ENCODE data around the gene PRKN. TPM values are rescaled to one million over a fixed set of nuclear protein-coding genes. Genes with fewer than 3 reads are reported as not detected.

The PRKN gene
- total RNA-seq, 1 donor from 2014 or later: 5.7 TPM

GRCh38 chr6:162722633-162723032 lies 4.9 kb downstream of the PRKN start:
- H3K4me1 Mint-ChIP-seq (ENCODE audit: low read depth): peaks cover 15% of the 10 kb centered on the region
- TF ChIP-seq CTCF (IDR thresholded peaks at IDR 0.05): no peak
- no peak overlapping the region for H3K4me3 Mint-ChIP-seq (ENCODE audit: unreplicated experiment)
- H3K36me3 Mint-ChIP-seq (ENCODE audit: low read depth): no peaks in the 10 kb centered on the region
- H3K27ac Mint-ChIP-seq (ENCODE audit: unreplicated experiment): no peak overlapping the region
- DNase-seq (ENCODE audit: low spot score): no peak
- no peaks in the 10 kb centered on the region for H3K27me3 Mint-ChIP-seq (ENCODE audit: low read depth)
- H3K9me3 Mint-ChIP-seq (ENCODE audit: low read depth): no peaks in the 10 kb centered on the region

GRCh38 chr6:162722226-162722625 lies 5.3 kb downstream of the PRKN start:
- H3K27ac Mint-ChIP-seq (ENCODE audit: unreplicated experiment): no peak overlapping the region
- no peak for DNase-seq (ENCODE audit: low spot score)
- no peaks in the 10 kb centered on the region for H3K36me3 Mint-ChIP-seq (ENCODE audit: low read depth)
- H3K4me3 Mint-ChIP-seq (ENCODE audit: unreplicated experiment): no peak overlapping the region
- no peaks in the 10 kb centered on the region for H3K27me3 Mint-ChIP-seq (ENCODE audit: low read depth)
- H3K9me3 Mint-ChIP-seq (ENCODE audit: low read depth): no peaks in the 10 kb centered on the region
- no peak for TF ChIP-seq CTCF (IDR thresholded peaks at IDR 0.05)
- peaks cover 15% of the 10 kb centered on the region for H3K4me1 Mint-ChIP-seq (ENCODE audit: low read depth)

- no peak for TF ChIP-seq CTCF (IDR thresholded peaks at IDR 0.05)
- no peak overlapping the region for H3K4me3 Mint-ChIP-seq (ENCODE audit: unreplicated experiment)
- peaks cover 2% of the 10 kb centered on the region for H3K36me3 Mint-ChIP-seq (ENCODE audit: low read depth)
- DNase-seq (ENCODE audit: low spot score): no peak
- peaks cover 8% of the 10 kb centered on the region for H3K4me1 Mint-ChIP-seq (ENCODE audit: low read depth)
- peaks cover 3% of the 10 kb centered on the region for H3K9me3 Mint-ChIP-seq (ENCODE audit: low read depth)
- no peaks in the 10 kb centered on the region for H3K27me3 Mint-ChIP-seq (ENCODE audit: low read depth)
- H3K27ac Mint-ChIP-seq (ENCODE audit: unreplicated experiment): no peak overlapping the region
Measured at GRCh38 chr6:162721404-162721687, 6.2 kb downstream of the PRKN start.

GRCh38 chr6:162719528-162719927 lies 8.0 kb downstream of the PRKN start:
- Mint-ChIP-seq H3K9me3 (ENCODE audit: low read depth) (peaks cover 3% of the 10 kb centered on the region), H3K4me1 (ENCODE audit: low read depth) (peaks cover 6% of the 10 kb centered on the region), H3K4me3 (ENCODE audit: unreplicated experiment) (no peak overlapping the region), H3K27ac (ENCODE audit: unreplicated experiment) (no peak overlapping the region), H3K36me3 (ENCODE audit: low read depth) (peaks cover 2% of the 10 kb centered on the region), H3K27me3 (ENCODE audit: low read depth) (no peaks in the 10 kb centered on the region)
- DNase-seq (ENCODE audit: low spot score): no peak
- no peak for TF ChIP-seq CTCF (IDR thresholded peaks at IDR 0.05)

- DNase-seq (ENCODE audit: low spot score): no peak
- Mint-ChIP-seq H3K36me3 (ENCODE audit: low read depth) (peaks cover 2% of the 10 kb centered on the region), H3K27ac (ENCODE audit: unreplicated experiment) (no peak overlapping the region), H3K9me3 (ENCODE audit: low read depth) (peaks cover 3% of the 10 kb centered on the region), H3K4me1 (ENCODE audit: low read depth) (no peaks in the 10 kb centered on the region), H3K27me3 (ENCODE audit: low read depth) (no peaks in the 10 kb centered on the region), H3K4me3 (ENCODE audit: unreplicated experiment) (no peak overlapping the region)
- TF ChIP-seq CTCF (IDR thresholded peaks at IDR 0.05): no peak
Measured at GRCh38 chr6:162715601-162716000, 12.0 kb downstream of the PRKN start.
